ENCODE results near the gene LRMDA. TPM values are rescaled to one million over a fixed set of nuclear protein-coding genes. Genes with fewer than 3 reads are reported as not detected.

The LRMDA gene
- total RNA-seq, 1 donor from 2014 or later: 5.2 TPM

DNA sequence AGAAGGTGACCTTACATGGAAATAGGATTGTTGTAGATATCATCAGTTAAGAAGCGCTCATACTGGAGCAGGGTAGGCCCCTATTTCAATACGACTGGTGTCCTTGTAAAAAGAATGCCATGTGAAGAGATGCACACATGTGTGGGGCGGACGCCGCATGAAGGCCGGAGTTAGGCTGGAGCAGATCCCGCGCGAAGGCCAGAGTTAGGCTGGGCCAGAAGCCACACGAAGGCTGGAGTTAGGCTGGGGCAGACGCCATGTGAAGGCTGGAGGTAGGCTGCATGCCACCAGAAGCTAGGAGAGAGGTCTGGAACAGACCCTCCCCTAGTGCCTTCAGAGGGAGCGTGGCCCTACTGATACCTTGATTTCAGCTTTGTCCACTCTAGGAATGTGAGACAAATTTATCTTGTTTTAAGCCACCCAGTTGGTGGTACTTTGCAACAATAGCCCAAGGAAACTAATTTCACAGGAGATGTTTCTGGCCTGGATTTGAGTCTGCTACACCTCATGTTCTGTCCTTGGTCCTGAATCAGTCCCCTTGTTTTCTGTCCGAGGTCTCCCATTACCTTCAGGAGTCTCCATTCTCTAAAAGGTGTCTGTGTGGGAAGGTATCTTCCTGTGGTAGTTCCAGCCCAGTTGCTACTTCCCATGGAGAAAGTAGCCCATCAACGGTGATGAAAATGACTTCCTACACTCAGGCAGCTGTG lies 585.8 kb downstream of the LRMDA start:
- H3K4me1 ChIP-seq: peaks cover 18% of the 10 kb centered on the region
- no peak overlapping the region for H2AFZ ChIP-seq (replicated peaks)
- no peaks in the 10 kb centered on the region for H4K20me1 ChIP-seq (ENCODE audit: low read depth)
- H3K36me3 Mint-ChIP-seq: no peaks in the 10 kb centered on the region
- no peaks in the 10 kb centered on the region for H3K79me2 ChIP-seq (ENCODE audit: low read depth)
- no peaks in the 10 kb centered on the region for H3K9me3 Mint-ChIP-seq
- H3K4me1 Mint-ChIP-seq: peaks cover 27% of the 10 kb centered on the region
- H3K4me2 ChIP-seq: no peak overlapping the region
- no peaks in the 10 kb centered on the region for H3K27me3 ChIP-seq
- H3K9ac ChIP-seq: no peak overlapping the region
- H3K27ac Mint-ChIP-seq: no peak overlapping the region
- H3K27ac ChIP-seq: no peak overlapping the region
- DNase-seq (ENCODE audit: low spot score): peak; percentile 31
- no peak for TF ChIP-seq EZH2phosphoT487 (IDR thresholded peaks at IDR 0.05)
- TF ChIP-seq, protein P1, sequence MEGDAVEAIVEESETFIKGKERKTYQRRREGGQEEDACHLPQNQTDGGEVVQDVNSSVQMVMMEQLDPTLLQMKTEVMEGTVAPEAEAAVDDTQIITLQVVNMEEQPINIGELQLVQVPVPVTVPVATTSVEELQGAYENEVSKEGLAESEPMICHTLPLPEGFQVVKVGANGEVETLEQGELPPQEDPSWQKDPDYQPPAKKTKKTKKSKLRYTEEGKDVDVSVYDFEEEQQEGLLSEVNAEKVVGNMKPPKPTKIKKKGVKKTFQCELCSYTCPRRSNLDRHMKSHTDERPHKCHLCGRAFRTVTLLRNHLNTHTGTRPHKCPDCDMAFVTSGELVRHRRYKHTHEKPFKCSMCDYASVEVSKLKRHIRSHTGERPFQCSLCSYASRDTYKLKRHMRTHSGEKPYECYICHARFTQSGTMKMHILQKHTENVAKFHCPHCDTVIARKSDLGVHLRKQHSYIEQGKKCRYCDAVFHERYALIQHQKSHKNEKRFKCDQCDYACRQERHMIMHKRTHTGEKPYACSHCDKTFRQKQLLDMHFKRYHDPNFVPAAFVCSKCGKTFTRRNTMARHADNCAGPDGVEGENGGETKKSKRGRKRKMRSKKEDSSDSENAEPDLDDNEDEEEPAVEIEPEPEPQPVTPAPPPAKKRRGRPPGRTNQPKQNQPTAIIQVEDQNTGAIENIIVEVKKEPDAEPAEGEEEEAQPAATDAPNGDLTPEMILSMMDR (IDR thresholded peaks at IDR 0.05): no peak
- no peak for TF ChIP-seq EZH2 (IDR thresholded peaks at IDR 0.05)
- H3K9me3 ChIP-seq (ENCODE audit: low read depth): no peaks in the 10 kb centered on the region
- no peaks in the 10 kb centered on the region for H3K36me3 ChIP-seq
- H3K4me3 ChIP-seq: no peak overlapping the region
- peaks cover 16% of the 10 kb centered on the region for H3F3A ChIP-seq (ENCODE audit: low read depth)
- no peak overlapping the region for H3K4me3 Mint-ChIP-seq
- peaks cover 7% of the 10 kb centered on the region for H3K27me3 Mint-ChIP-seq (ENCODE audit: insufficient read depth, low read depth)

GRCh38 chr10:76017733-76018433 lies 586.5 kb downstream of the LRMDA start:
- no peak overlapping the region for H3K9ac ChIP-seq
- Mint-ChIP-seq H3K9me3 (no peaks in the 10 kb centered on the region), H3K4me3 (no peak overlapping the region), H3K27ac (no peak overlapping the region), H3K36me3 (no peaks in the 10 kb centered on the region), H3K27me3 (ENCODE audit: insufficient read depth, low read depth) (peaks cover 7% of the 10 kb centered on the region), H3K4me1 (peaks cover 22% of the 10 kb centered on the region)
- no peaks in the 10 kb centered on the region for H4K20me1 ChIP-seq (ENCODE audit: low read depth)
- no peak overlapping the region for H3K27ac ChIP-seq
- no peak overlapping the region for H3K4me2 ChIP-seq
- no peak for DNase-seq (ENCODE audit: low spot score)
- no peaks in the 10 kb centered on the region for H3K79me2 ChIP-seq (ENCODE audit: low read depth)
- H3K4me1 ChIP-seq: peaks cover 14% of the 10 kb centered on the region
- no peaks in the 10 kb centered on the region for H3K27me3 ChIP-seq
- TF ChIP-seq EZH2 (IDR thresholded peaks at IDR 0.05) (no peak), EZH2phosphoT487 (IDR thresholded peaks at IDR 0.05) (no peak)
- TF ChIP-seq, protein P1 (IDR thresholded peaks at IDR 0.05): no peak
- H2AFZ ChIP-seq (replicated peaks): no peak overlapping the region
- no peaks in the 10 kb centered on the region for H3K9me3 ChIP-seq (ENCODE audit: low read depth)
- H3K36me3 ChIP-seq: no peaks in the 10 kb centered on the region
- H3F3A ChIP-seq (ENCODE audit: low read depth): peaks cover 9% of the 10 kb centered on the region
- H3K4me3 ChIP-seq: no peak overlapping the region

GRCh38 chr10:76020630-76021029 lies 589.2 kb downstream of the LRMDA start:
- Histone ChIP-seq H3K27me3 (no peaks in the 10 kb centered on the region), H2AFZ (replicated peaks) (no peak overlapping the region), H3K4me1 (no peaks in the 10 kb centered on the region), H3K9me3 (ENCODE audit: low read depth) (no peaks in the 10 kb centered on the region), H3K4me3 (no peak overlapping the region), H3K36me3 (no peaks in the 10 kb centered on the region), H3K79me2 (ENCODE audit: low read depth) (no peaks in the 10 kb centered on the region), H3K9ac (no peak overlapping the region), H4K20me1 (ENCODE audit: low read depth) (no peaks in the 10 kb centered on the region), H3K27ac (no peak overlapping the region), H3F3A (ENCODE audit: low read depth) (no peaks in the 10 kb centered on the region), H3K4me2 (no peak overlapping the region)
- Mint-ChIP-seq H3K27ac (no peak overlapping the region), H3K9me3 (no peaks in the 10 kb centered on the region), H3K4me1 (peaks cover 15% of the 10 kb centered on the region), H3K27me3 (ENCODE audit: insufficient read depth, low read depth) (peaks cover 7% of the 10 kb centered on the region), H3K36me3 (no peaks in the 10 kb centered on the region), H3K4me3 (no peak overlapping the region)
- no peak for DNase-seq (ENCODE audit: low spot score)
- TF ChIP-seq, protein P1 (IDR thresholded peaks at IDR 0.05): no peak
- TF ChIP-seq EZH2 (IDR thresholded peaks at IDR 0.05) (no peak), EZH2phosphoT487 (IDR thresholded peaks at IDR 0.05) (no peak)

Measured in neural progenitor cell (in vitro differentiated cells).